ENCODE results near the gene GPT2.

GRCh38 chr16:46897471-46897870, 13.3 kb downstream of the GPT2 start:
- no peak for TF ChIP-seq POLR2AphosphoS5 (IDR thresholded peaks at IDR 0.05; ENCODE audit: low read depth)
- TF ChIP-seq CTCF (IDR thresholded peaks at IDR 0.05; ENCODE audit: insufficient read depth, low read length): no peak
- TF ChIP-seq REST (IDR thresholded peaks at IDR 0.05; ENCODE audit: insufficient replicate concordance, low read depth): no peak
